ENCODE results near the gene PROK1.
"Not testable (repeated sequence)": the region's sequence is repeated elsewhere in the genome, so short reads cannot be mapped to it uniquely, and the experiment has no call there.

Gene PROK1

GRCh38 chr1:110433803-110434202 is 17.1 kb upstream of the PROK1 start:
- DNase-seq (ENCODE audit: low read depth): no peak

- no peak for DNase-seq (ENCODE audit: low read depth)
Observed at GRCh38 chr1:110434946-110435345, 16.0 kb upstream of the PROK1 start.

GRCh38 chr1:110436635-110437034 is 14.3 kb upstream of the PROK1 start:
- no peak for DNase-seq (ENCODE audit: low read depth)

GRCh38 chr1:110437645-110438299 is 13.2 kb upstream of the PROK1 start:
- DNase-seq (ENCODE audit: low read depth): not testable (repeated sequence)

- no peak for DNase-seq (ENCODE audit: low read depth)
Observed at GRCh38 chr1:110438893-110439292, 12.1 kb upstream of the PROK1 start.

- DNase-seq (ENCODE audit: low read depth): not testable (repeated sequence)
Observed at GRCh38 chr1:110439873-110440272, 11.1 kb upstream of the PROK1 start.

GRCh38 chr1:110440877-110441276 is 10.1 kb upstream of the PROK1 start:
- DNase-seq (ENCODE audit: low read depth): no peak

GRCh38 chr1:110441888-110442287 is 9.1 kb upstream of the PROK1 start:
- DNase-seq (ENCODE audit: low read depth): no peak

- DNase-seq (ENCODE audit: low read depth): no peak
Observed at GRCh38 chr1:110443451-110443850, 7.5 kb upstream of the PROK1 start.

GRCh38 chr1:110444561-110444960 is 6.4 kb upstream of the PROK1 start:
- DNase-seq (ENCODE audit: low read depth): no peak

GRCh38 chr1:110449661-110450651 is 993 bp upstream of the PROK1 start:
- no peak for DNase-seq (ENCODE audit: low read depth)

GRCh38 chr1:110452330-110452729 is 1.4 kb downstream of the PROK1 start:
- DNase-seq (ENCODE audit: low read depth): no peak

- no peak for DNase-seq (ENCODE audit: low read depth)
Observed at GRCh38 chr1:110453829-110454228, 2.9 kb downstream of the PROK1 start.

- no peak for DNase-seq (ENCODE audit: low read depth)
Observed at GRCh38 chr1:110454328-110454727, 3.4 kb downstream of the PROK1 start.

- DNase-seq (ENCODE audit: low read depth): no peak
Observed at GRCh38 chr1:110455151-110455550, 4.2 kb downstream of the PROK1 start.

- DNase-seq (ENCODE audit: low read depth): no peak
Observed at GRCh38 chr1:110457206-110457605, 6.3 kb downstream of the PROK1 start.

GRCh38 chr1:110460253-110461220 is 9.6 kb downstream of the PROK1 start:
- peak; percentile 71 for DNase-seq (ENCODE audit: low read depth)

- DNase-seq (ENCODE audit: low read depth): no peak
Observed at GRCh38 chr1:110462093-110462492, 11.1 kb downstream of the PROK1 start.

GRCh38 chr1:110462964-110463363 is 12.0 kb downstream of the PROK1 start:
- DNase-seq (ENCODE audit: low read depth): no peak

GRCh38 chr1:110463725-110464124 is 12.8 kb downstream of the PROK1 start:
- no peak for DNase-seq (ENCODE audit: low read depth)

- DNase-seq (ENCODE audit: low read depth): no peak
Observed at GRCh38 chr1:110464340-110464739, 13.4 kb downstream of the PROK1 start.

Data from stimulated activated CD8-positive, alpha-beta memory T cell treated with anti-CD3 and anti-CD28 coated beads, Interleukin-4, amount 100 ng/mL, for 24 hours (primary cell).